Trophoblast cell (in vitro differentiated cells and primary cell): Measurements from ENCODE around the gene ECM1.

Experiments used
- DNase-seq, 2 donors: peaks; one replicate each; pipeline ENCODE4 v3.0.0-alpha.2; 2016
- H2AFZ ChIP-seq: 2 replicates; pipeline ENCODE4 v1.6.1; 2013; ENCODE audit warnings: low read length, moderate library complexity, mild to moderate bottlenecking; ENCODE audit not compliant: insufficient read depth, poor library complexity
- H2AK5ac ChIP-seq: 2 replicates; pipeline ENCODE4 v1.6.1; 2013; ENCODE audit warnings: mild to moderate bottlenecking, low read length
- H2BK120ac ChIP-seq: 2 replicates; pipeline ENCODE4 v1.6.1; 2013; ENCODE audit warnings: low read length, mild to moderate bottlenecking, moderate library complexity; ENCODE audit not compliant: insufficient read depth, poor library complexity
- H2BK12ac ChIP-seq: 2 replicates; pipeline ENCODE4 v1.6.1; 2013; ENCODE audit warnings: mild to moderate bottlenecking, low read length, moderate library complexity
- H2BK5ac ChIP-seq: 2 replicates; pipeline ENCODE4 v1.6.1; 2013; ENCODE audit warnings: low read length, low read depth, moderate library complexity, mild to moderate bottlenecking; ENCODE audit not compliant: poor library complexity
- H3K14ac ChIP-seq: 2 replicates; pipeline ENCODE4 v1.6.1; 2013; ENCODE audit warnings: mild to moderate bottlenecking, low read length
- H3K18ac ChIP-seq: 2 replicates; pipeline ENCODE4 v1.6.1; 2013; ENCODE audit warnings: mild to moderate bottlenecking, low read length
- H3K23ac ChIP-seq: 2 replicates; pipeline ENCODE4 v1.6.1; 2013; ENCODE audit warnings: low read length
- H3K27ac ChIP-seq: 2 replicates; pipeline ENCODE4 v1.5.1; 2013; ENCODE audit warnings: low read depth, mild to moderate bottlenecking, inconsistent platforms, low read length, moderate library complexity
- H3K27me3 ChIP-seq: 2 replicates; pipeline ENCODE4 v1.6.1; 2013; ENCODE audit warnings: inconsistent platforms, mild to moderate bottlenecking, low read length, moderate library complexity; ENCODE audit not compliant: insufficient read depth
- H3K36me3 ChIP-seq, 2 experiments: 1 replicate in 1 of 2; 2 replicates in 1 of 2; pipeline ENCODE4 v1.6.1; 2013; ENCODE audit warnings: low read length in 2 of 2, mild to moderate bottlenecking in 2 of 2, moderate library complexity in 1 of 2; ENCODE audit not compliant: insufficient read depth in 2 of 2, control insufficient read depth in 1 of 2
- H3K4ac ChIP-seq: 2 replicates; pipeline ENCODE4 v1.6.1; 2013; ENCODE audit warnings: low read depth, mild to moderate bottlenecking, low read length, moderate library complexity
- H3K4me1 ChIP-seq, 2 experiments: 1 replicate in 1 of 2; 2 replicates in 1 of 2; pipeline ENCODE4 v1.6.1; 2013; ENCODE audit warnings: low read length in 2 of 2, mild to moderate bottlenecking in 2 of 2, moderate library complexity in 1 of 2; ENCODE audit not compliant: insufficient read depth in 2 of 2, control insufficient read depth in 1 of 2
- H3K4me2 ChIP-seq: 2 replicates; pipeline ENCODE4 v1.6.1; 2013; ENCODE audit warnings: inconsistent platforms, mild to moderate bottlenecking, low read length, moderate library complexity
- H3K4me3 ChIP-seq: 2 replicates; pipeline ENCODE4 v1.5.1; 2013; ENCODE audit warnings: mild to moderate bottlenecking, low read depth, low read length, inconsistent platforms
- H3K79me1 ChIP-seq: one replicate; pipeline ENCODE4 v1.6.1; 2013; ENCODE audit warnings: low read length
- H3K79me2 ChIP-seq: 2 replicates; pipeline ENCODE4 v1.6.1; 2013; ENCODE audit warnings: low read length, mild to moderate bottlenecking; ENCODE audit not compliant: control insufficient read depth, insufficient read depth, poor library complexity
- H3K9ac ChIP-seq: 2 replicates; pipeline ENCODE4 v1.6.1; 2013; ENCODE audit warnings: mild to moderate bottlenecking, low read length
- H3K9me3 ChIP-seq: 2 replicates; pipeline ENCODE4 v1.6.1; 2013; ENCODE audit warnings: low read depth, mild to moderate bottlenecking, control low read depth, inconsistent platforms, low read length; ENCODE audit not compliant: insufficient read depth
- H4K12ac ChIP-seq: 2 replicates; pipeline ENCODE4 v1.6.1; 2013; ENCODE audit warnings: low read depth, mild to moderate bottlenecking, low read length, moderate library complexity
- H4K8ac ChIP-seq: 2 replicates; pipeline ENCODE4 v1.6.1; 2013; ENCODE audit warnings: low read depth, mild to moderate bottlenecking, low read length, moderate library complexity
- H4K91ac ChIP-seq: one replicate; pipeline ENCODE4 v1.6.1; 2013; ENCODE audit warnings: low read depth, mild to moderate bottlenecking, low read length, moderate library complexity
- WGBS: extraction: QIAGEN DNeasy Blood & Tissue Kit; methylation state at CpG from one replicate; pipeline ENCODE4 v1.1.7; 2013; ENCODE audit warnings: missing lambda C conversion rate; ENCODE audit not compliant: insufficient read length, insufficient coverage; ENCODE audit errors: extremely low coverage; 5-methylcytosine and 5-hydroxymethylcytosine counted together

The ECM1 gene

GRCh38 chr1:150551051-150551783 lies 43.3 kb downstream of the ECM1 start:
- H3K9ac ChIP-seq: no peak overlapping the region
- H2BK120ac ChIP-seq: peak overlapping the region; percentile 64
- H2BK12ac ChIP-seq: peak overlapping the region; percentile 56
- no CpG with 5 or more reads among the region's 11 CpGs for WGBS
- no peak overlapping the region for H4K8ac ChIP-seq
- H3K79me1 ChIP-seq: peaks cover 32% of the 10 kb centered on the region
- no peak overlapping the region for H3K4me3 ChIP-seq
- peaks cover 7% of the 10 kb centered on the region for H3K79me2 ChIP-seq
- H3K4ac ChIP-seq: peak overlapping the region; percentile 32
- H3K36me3 ChIP-seq: peaks cover 12 to 14% of the 10 kb centered on the region in 2 experiments
- no peak overlapping the region for H2AK5ac ChIP-seq
- DNase-seq: peak in 1 of 2 donors; percentile 63
- H3K18ac ChIP-seq: no peak overlapping the region
- peak overlapping the region; percentile 53 for H2BK5ac ChIP-seq
- peak overlapping the region; percentile 32 for H3K14ac ChIP-seq
- H3K9me3 ChIP-seq: peaks cover 3% of the 10 kb centered on the region
- no peak overlapping the region for H4K12ac ChIP-seq
- H4K91ac ChIP-seq: peak overlapping the region; percentile 56
- peak overlapping the region; percentile 18 for H3K4me2 ChIP-seq
- H3K27me3 ChIP-seq: no peaks in the 10 kb centered on the region
- H3K4me1 ChIP-seq: peaks cover 34 to 40% of the 10 kb centered on the region in 2 experiments
- peak overlapping the region; percentile 91 for H3K27ac ChIP-seq
- H3K23ac ChIP-seq: no peak overlapping the region
- H2AFZ ChIP-seq: no peak overlapping the region

GRCh38 chr1:150551784-150552127 lies 43.8 kb downstream of the ECM1 start:
- H2BK5ac ChIP-seq: peak overlapping the region; percentile 53
- H3K4me3 ChIP-seq: no peak overlapping the region
- H3K9ac ChIP-seq: no peak overlapping the region
- H3K79me2 ChIP-seq: peaks cover 7% of the 10 kb centered on the region
- H3K9me3 ChIP-seq: peaks cover 3% of the 10 kb centered on the region
- peak in 1 of 2 donors; percentile 52 for DNase-seq
- H2BK12ac ChIP-seq: peak overlapping the region; percentile 56
- no CpG with 5 or more reads among the region's 1 CpG for WGBS
- H3K27ac ChIP-seq: peak overlapping the region; percentile 91
- peak overlapping the region; percentile 51 for H3K14ac ChIP-seq
- peak overlapping the region; percentile 48 for H4K8ac ChIP-seq
- H3K4ac ChIP-seq: peak overlapping the region; percentile 19
- no peaks in the 10 kb centered on the region for H3K27me3 ChIP-seq
- H2BK120ac ChIP-seq: peak overlapping the region; percentile 64
- H3K23ac ChIP-seq: no peak overlapping the region
- H2AFZ ChIP-seq: no peak overlapping the region
- H4K91ac ChIP-seq: peak overlapping the region; percentile 56
- H3K36me3 ChIP-seq: peaks cover 14 to 15% of the 10 kb centered on the region in 2 experiments
- peaks cover 32% of the 10 kb centered on the region for H3K79me1 ChIP-seq
- H3K18ac ChIP-seq: peak overlapping the region; percentile 34
- no peak overlapping the region for H4K12ac ChIP-seq
- H3K4me1 ChIP-seq: peaks cover 34 to 40% of the 10 kb centered on the region in 2 experiments
- H2AK5ac ChIP-seq: peak overlapping the region; percentile 87
- peak overlapping the region; percentile 24 for H3K4me2 ChIP-seq

DNA sequence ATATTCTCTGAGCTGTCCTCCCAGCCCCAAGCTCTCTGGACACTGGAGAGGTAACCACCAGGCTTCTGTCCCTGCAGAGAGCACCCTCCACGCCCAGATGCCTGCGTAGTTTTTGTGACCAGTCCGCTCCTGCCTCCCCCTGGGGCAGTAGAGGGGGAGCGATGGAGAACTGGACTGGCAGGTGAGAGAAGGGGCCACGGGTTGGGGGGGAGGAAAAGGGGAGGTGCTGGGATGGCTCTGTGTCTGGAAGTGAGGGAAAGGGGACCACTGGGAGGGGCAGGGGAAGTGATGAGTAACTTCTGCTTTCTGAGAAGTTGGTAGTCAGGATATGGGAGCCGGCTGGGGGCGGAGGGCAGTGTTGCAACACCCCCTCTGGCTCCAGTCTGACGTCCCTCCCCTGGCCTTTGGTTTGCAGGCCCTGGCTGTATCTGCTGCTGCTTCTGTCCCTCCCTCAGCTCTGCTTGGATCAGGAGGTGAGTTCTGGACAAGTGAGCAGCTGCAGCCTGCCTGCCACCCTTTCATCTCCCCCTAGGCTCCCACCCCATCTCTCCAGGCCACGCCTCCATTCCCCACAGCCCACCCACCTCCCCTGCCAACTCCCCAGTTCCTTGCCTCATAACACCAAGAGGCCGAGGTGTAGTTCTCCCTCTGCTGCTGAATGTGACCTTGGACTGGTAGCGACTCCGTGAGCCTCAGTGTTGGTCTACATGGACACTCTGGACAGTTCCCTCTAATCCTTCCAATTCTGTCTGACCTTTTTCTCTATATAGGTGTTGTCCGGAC lies 44.4 kb downstream of the ECM1 start:
- Histone ChIP-seq H3K4ac (no peak overlapping the region), H2AFZ (no peak overlapping the region), H3K27me3 (no peaks in the 10 kb centered on the region), H2BK12ac (peak overlapping the region; percentile 35), H2BK120ac (peak overlapping the region; percentile 64), H3K27ac (peak overlapping the region; percentile 91), H3K23ac (no peak overlapping the region), H3K9me3 (peaks cover 3% of the 10 kb centered on the region), H3K36me3 (peaks cover 17% of the 10 kb centered on the region in 2 experiments), H3K4me1 (peaks cover 34 to 40% of the 10 kb centered on the region in 2 experiments), H3K4me2 (peak overlapping the region; percentile 28), H3K14ac (peak overlapping the region; percentile 51), H2BK5ac (peak overlapping the region; percentile 58), H3K18ac (peak overlapping the region; percentile 34), H4K12ac (no peak overlapping the region), H4K91ac (peak overlapping the region; percentile 76), H3K79me1 (peaks cover 32% of the 10 kb centered on the region), H4K8ac (peak overlapping the region; percentile 48), H3K9ac (no peak overlapping the region), H3K79me2 (peaks cover 7% of the 10 kb centered on the region), H3K4me3 (no peak overlapping the region), H2AK5ac (peak overlapping the region; percentile 87)
- WGBS: no CpG with 5 or more reads among the region's 13 CpGs
- DNase-seq: peak; percentile 90 to 97

GRCh38 chr1:150552911-150553289 lies 45.0 kb downstream of the ECM1 start:
- Histone ChIP-seq H2BK12ac (peak overlapping the region; percentile 20), H3K9ac (no peak overlapping the region), H3K79me1 (peaks cover 32% of the 10 kb centered on the region), H3K4me1 (peaks cover 34 to 40% of the 10 kb centered on the region in 2 experiments), H3K23ac (no peak overlapping the region), H4K8ac (peak overlapping the region; percentile 10), H3K36me3 (peaks cover 22 to 23% of the 10 kb centered on the region in 2 experiments), H3K4ac (no peak overlapping the region), H4K12ac (no peak overlapping the region), H2AK5ac (peak overlapping the region; percentile 1), H3K9me3 (peaks cover 3% of the 10 kb centered on the region), H2BK120ac (peak overlapping the region; percentile 4), H4K91ac (peak overlapping the region; percentile 76), H3K79me2 (peaks cover 7% of the 10 kb centered on the region), H3K4me2 (no peak overlapping the region), H3K14ac (peak overlapping the region; percentile 10), H3K27ac (peak overlapping the region; percentile 64), H2BK5ac (peak overlapping the region; percentile 58), H3K27me3 (no peaks in the 10 kb centered on the region), H2AFZ (no peak overlapping the region), H3K4me3 (no peak overlapping the region), H3K18ac (peak overlapping the region; percentile 26)
- no CpG with 5 or more reads among the region's 12 CpGs for WGBS
- DNase-seq: no peak
